AG09319 (cell line): Measurements from ENCODE around the gene CUX1.
"Not testable (repeated sequence)": the region's sequence is repeated elsewhere in the genome, so short reads cannot be mapped to it uniquely, and the experiment has no call there.

Source experiments
- DNase-seq: peaks from one replicate; pipeline ENCODE4 v3.0.0-alpha.2; 2010; ENCODE audit warnings: low read depth; ENCODE audit errors: extremely low read depth
- TF ChIP-seq, protein P1 (sequence below): IDR thresholded peaks from 2 replicates; pipeline ENCODE4 v1.5.1; 2011; ENCODE audit warnings: low read depth, mild to moderate bottlenecking, inconsistent platforms, low read length, moderate library complexity

The CUX1 gene

DNA sequence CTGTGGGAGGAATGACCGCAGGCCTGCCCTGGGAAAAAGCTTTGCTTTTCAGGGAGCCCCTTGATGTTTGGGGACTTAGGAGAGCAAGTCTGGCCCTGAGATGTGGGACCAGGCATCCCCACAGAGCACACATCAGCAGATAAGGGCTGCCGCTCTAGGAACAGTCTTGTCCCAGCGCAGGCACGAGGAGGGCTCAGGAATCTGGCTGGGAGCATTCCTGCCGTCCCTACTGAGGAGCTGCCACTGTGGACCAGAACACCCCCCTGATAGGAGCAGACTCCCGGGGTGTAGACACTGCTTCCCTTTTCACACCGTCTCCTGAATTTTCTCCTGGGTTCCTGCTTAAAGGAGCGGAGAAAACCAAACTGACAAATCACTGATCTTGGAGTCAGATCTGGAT is 232.3 kb downstream of the CUX1 start:
- no peak for DNase-seq
- TF ChIP-seq, protein P1, sequence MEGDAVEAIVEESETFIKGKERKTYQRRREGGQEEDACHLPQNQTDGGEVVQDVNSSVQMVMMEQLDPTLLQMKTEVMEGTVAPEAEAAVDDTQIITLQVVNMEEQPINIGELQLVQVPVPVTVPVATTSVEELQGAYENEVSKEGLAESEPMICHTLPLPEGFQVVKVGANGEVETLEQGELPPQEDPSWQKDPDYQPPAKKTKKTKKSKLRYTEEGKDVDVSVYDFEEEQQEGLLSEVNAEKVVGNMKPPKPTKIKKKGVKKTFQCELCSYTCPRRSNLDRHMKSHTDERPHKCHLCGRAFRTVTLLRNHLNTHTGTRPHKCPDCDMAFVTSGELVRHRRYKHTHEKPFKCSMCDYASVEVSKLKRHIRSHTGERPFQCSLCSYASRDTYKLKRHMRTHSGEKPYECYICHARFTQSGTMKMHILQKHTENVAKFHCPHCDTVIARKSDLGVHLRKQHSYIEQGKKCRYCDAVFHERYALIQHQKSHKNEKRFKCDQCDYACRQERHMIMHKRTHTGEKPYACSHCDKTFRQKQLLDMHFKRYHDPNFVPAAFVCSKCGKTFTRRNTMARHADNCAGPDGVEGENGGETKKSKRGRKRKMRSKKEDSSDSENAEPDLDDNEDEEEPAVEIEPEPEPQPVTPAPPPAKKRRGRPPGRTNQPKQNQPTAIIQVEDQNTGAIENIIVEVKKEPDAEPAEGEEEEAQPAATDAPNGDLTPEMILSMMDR = no peak

DNA sequence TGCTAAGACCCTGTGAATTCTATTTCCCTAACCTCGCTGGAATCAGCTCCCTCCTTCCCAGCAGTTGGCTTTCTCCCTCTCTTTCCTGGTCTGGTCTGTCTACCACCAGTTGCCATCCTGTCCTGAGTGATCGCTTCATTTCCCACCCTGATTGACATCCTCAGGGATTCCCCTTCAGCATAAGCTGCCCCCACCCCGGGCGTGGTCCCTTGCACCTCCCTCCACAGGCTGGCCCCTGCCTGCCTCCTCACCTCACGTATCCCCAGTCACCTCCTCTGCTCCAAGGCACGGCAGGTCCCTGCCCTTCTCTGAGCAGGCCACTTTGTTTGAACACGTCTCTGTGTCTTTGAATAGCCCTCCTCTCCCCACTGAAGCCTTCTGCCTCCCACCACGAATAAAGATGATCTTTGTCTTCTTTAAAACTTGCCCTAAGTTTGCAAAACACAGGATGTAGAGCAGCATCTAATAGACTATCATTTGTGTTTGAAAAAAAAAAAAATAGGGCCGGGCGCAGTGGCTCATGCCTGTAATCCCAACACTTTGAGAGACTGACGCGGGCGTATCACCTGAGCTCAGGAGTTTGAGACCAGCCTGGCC is 233.5 kb downstream of the CUX1 start:
- TF ChIP-seq, protein P1 = no peak

DNA sequence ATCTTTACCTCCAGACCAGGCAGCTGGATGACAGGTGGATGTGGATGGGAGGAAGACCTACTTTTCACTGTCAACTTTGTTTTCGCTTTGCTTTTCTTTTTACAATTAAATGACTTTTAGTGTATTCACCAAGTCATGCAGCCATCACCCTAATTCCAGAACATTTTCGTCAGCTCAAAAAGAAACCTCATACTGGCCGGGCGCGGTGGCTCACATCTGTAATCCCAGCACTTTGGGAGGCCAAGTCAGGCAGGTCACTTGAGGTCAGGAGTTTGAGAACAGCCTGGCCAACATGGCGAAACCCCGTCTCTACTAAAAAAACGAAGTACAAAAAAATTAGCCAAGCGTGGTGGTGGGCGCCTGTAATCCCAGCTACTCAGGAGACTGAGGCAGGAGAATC is 234.3 kb downstream of the CUX1 start:
- not testable (repeated sequence) for DNase-seq

More for the DNA sequence above, 233.5 kb downstream of the CUX1 start:
- no peak for DNase-seq

DNA sequence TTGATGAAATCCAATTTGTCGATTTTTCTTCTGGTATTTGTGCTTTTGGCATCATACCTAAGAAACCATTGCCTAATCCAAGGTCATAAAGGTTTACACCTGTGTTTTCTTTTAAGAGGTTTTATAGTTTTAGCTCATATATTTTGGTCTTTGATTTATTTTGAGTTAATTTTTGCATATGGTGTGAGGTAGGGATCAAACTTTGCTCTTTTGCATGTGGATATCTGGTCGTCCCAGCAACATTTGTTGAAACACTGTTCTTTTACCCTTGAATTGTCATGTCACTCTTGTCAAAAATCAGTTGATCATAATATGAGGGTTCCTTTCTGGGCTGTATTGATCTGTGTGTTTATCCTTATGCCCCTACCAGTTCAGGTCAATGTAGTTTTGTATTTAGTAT is 236.7 kb downstream of the CUX1 start:
- TF ChIP-seq, protein P1 = no peak
- no peak for DNase-seq

DNA sequence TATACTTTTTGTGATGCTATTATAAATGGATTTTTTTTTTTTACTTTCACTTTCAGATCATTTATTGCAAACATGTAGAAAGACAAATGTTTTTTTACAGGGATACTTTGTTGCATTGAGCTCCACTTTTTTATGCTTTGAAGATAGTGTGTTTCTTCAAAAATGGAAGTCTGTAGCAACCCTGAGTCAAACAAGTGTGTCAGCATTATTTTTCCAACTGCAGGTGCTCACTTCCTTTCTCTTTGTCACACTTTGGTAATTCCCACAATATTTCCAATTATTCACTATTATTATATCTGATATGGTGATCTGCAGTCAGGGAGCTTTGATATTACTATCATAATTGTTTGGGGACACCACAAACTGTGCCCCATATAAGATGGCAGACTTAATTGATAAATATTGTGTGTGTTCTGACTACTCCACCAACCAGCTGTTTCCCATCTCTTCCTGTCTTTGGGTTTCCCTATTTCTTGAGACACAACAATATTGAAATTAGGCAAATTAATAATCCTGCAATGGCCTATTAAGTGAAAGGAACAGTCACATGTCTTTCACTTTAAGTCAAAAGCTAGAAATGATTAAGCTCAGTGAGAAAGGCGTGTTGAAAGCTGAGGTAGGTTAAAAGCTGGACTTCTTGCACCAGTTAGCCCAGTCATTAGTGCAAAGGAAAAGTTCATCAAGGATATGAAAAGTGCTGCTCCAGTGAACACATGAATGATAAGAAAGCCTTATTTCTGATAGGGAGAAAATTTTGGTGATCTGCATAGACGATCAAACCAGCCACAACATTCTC is 238.0 kb downstream of the CUX1 start:
- no peak for DNase-seq
- TF ChIP-seq, protein P1 = no peak

DNA sequence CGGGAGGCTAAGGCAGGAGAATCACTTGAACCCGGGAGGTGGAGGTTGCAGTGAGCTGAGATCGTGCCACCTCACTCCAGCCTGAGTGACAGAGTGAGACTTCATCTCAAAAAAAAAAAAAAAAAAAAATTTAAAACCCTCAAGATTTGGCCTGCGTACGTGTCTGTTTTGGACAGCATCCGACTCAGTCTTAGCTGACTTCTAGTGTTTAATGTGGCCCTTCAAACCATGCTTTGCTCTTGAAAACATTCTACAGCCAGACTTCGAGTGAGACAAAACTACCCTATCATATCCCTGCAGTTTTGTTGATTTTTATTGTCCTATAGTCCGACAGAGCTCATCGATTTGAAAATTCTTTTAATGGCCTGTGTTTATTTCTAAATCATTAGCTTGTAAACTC is 242.1 kb downstream of the CUX1 start:
- TF ChIP-seq, protein P1 = no peak

DNA sequence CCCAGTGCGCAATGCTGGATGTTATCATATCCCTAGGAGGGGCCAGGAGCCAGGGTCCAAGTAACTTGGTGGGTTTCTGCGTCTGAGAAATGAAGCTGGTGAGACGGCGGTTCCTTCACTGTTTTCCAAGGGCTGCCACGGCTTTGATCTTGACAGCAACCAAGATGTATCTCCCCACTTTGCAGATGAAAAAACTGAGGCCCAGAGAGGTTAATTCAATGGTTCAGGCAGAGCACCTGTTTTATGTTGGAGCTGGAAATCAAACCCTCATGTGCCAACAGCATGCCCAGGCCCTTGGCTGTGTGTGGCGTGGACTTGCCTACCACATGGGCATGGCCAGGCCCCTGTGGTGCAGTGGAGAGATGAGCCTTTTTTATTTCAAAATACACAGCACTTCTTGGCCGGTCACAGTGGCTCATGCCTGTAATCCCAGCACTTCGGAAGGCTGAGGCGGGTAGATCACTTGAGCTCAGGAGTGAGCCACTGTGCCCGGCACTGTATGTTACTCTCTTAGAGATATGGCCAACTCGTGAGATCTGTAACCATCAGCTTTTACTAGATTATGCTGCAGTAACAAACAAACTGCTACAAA is 244.0 kb downstream of the CUX1 start:
- DNase-seq = no peak
- TF ChIP-seq, protein P1 = no peak

More for the DNA sequence above, 242.1 kb downstream of the CUX1 start:
- no peak for DNase-seq
